Measurements from ENCODE around the gene TRAPPC4.
"Not testable (repeated sequence)": the region's sequence is repeated elsewhere in the genome, so short reads cannot be mapped to it uniquely, and the experiment has no call there.

TRAPPC4 gene, protein sequence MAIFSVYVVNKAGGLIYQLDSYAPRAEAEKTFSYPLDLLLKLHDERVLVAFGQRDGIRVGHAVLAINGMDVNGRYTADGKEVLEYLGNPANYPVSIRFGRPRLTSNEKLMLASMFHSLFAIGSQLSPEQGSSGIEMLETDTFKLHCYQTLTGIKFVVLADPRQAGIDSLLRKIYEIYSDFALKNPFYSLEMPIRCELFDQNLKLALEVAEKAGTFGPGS

DNA sequence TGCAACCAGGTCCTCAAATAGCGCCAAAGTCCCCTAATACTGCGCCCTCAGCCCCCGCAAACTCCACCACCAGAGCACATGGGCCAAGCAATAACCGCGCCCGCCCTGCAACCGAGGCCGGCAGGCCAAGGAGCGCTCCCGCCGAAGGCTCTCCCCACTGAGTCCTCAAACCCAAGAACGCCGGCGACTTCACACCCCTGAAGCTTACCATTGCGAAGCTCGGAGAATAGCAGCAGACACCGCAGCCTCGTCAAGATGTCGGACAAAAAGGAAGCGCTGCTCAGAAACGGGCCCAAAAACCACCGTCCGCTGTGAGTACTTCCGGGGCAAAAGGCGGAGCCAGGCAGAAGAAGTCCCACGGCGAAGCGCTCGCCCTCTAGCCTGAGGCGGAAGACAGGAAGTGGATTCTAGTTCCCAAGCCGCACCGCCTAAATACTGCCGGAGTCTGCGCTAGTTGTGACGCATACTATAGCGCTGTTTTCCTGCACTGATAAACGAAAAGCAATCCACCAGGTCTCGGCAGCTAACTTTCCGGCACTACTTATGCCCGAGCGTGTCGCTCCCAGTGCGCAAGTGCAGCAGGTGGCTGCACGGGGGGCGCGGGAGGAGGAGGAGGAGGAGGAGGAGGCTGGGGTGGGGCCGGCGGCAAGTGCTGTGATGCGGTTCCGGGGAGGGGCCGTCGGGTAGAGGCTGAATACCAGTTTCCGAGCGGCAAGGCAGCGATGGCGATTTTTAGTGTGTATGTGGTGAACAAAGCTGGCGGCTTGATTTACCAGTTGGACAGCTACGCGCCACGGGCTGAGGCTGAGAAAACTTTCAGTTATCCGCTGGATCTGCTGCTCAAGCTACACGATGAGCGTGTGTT, at the start of gene TRAPPC4, which contains the start of gene RPS25:
Gene TRAPPC4 (plus strand): TSS at position 693 of the 865 bp plus-strand sequence. CDS start 30 bp downstream, at position 723.
Gene RPS25 (minus strand): TSS at position 270 of the 865 bp plus-strand sequence. CDS start 59 bp downstream, at position 211.
- DNase-seq (ENCODE audit: low read depth in 2 of 2): peak; percentile 89 to 90

DNA sequence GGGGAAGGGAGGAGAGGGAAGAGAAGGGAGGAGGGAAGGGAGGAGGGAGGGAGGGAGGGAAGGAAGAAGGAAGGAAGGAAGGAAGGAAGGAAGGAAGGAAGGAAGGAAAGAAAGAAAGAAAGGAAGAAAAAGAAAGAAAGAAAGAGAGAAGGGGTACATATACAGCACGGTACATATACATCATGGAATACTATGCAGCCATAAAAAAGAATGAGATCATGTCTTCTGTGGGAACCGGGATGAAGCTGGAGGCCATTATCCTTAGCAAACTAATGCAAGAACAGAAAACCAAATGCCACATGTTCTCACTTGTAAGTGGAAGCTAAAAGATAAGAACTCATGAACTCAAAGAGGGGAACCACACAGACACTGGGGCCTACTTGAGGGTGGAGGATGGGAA, 49.1 kb upstream of the TRAPPC4 start:
- DNase-seq (ENCODE audit: low read depth in 2 of 2): not testable (repeated sequence)

GRCh38 chr11:118971646-118972045, 46.9 kb upstream of the TRAPPC4 start, which contains the start of gene FOXR1:
FOXR1 (plus strand) TSS chr11:118971761; CDS start chr11:118971932, 171 bp downstream.
- DNase-seq (ENCODE audit: low read depth in 2 of 2): no peak

- DNase-seq (ENCODE audit: low read depth in 2 of 2): no peak
Observed at GRCh38 chr11:118973985-118974384, 44.6 kb upstream of the TRAPPC4 start.

- DNase-seq (ENCODE audit: low read depth in 2 of 2): no peak
Observed at GRCh38 chr11:118975771-118976709, 42.5 kb upstream of the TRAPPC4 start.

DNA sequence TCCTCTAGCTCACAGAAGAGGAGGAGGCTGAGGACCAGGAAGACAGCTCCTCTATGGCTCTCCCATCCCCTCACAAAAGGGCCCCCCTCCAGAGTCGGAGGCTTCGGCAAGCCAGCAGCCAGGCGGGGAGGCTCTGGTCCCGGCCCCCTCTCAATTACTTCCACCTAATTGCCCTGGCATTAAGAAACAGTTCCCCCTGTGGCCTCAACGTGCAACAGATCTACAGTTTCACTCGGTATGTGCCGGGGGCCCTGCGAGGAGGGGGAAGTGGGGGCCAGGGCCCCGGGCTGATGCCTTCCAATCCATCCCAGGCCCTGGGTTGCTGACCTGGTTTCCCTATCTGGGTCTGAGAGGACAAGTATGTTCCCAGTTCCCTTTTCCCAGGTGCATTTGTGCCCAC, 39.1 kb upstream of the TRAPPC4 start:
- no peak for DNase-seq (ENCODE audit: low read depth in 2 of 2)

GRCh38 chr11:118980191-118980881, 38.2 kb upstream of the TRAPPC4 start:
- no peak for DNase-seq (ENCODE audit: low read depth in 2 of 2)

GRCh38 chr11:118984337-118984736, 34.2 kb upstream of the TRAPPC4 start:
- not testable (repeated sequence) for DNase-seq (ENCODE audit: low read depth in 2 of 2)

- no peak for DNase-seq (ENCODE audit: low read depth in 2 of 2)
Observed at GRCh38 chr11:118984825-118985224, 33.7 kb upstream of the TRAPPC4 start.

DNA sequence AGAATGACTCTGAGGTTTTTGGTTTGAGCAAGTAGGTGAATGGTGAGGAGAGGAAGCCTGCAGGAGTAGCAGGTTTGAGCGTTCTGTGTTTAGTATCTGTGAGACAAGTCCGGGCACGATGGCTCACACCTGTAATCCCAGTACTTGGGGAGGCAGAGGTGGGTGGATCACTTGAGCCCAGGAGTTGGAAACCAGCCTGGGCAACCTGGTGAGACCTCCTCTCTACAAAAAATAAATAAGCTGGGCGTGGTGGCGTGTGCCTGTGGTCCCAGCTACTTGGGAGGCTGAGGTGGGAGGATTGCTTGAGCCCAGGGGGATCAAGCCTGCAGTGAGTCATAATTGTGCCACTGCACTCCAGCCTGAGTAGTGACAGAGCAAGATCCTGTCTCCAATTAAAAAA, 30.3 kb upstream of the TRAPPC4 start:
- no peak for DNase-seq (ENCODE audit: low read depth in 2 of 2)

DNA sequence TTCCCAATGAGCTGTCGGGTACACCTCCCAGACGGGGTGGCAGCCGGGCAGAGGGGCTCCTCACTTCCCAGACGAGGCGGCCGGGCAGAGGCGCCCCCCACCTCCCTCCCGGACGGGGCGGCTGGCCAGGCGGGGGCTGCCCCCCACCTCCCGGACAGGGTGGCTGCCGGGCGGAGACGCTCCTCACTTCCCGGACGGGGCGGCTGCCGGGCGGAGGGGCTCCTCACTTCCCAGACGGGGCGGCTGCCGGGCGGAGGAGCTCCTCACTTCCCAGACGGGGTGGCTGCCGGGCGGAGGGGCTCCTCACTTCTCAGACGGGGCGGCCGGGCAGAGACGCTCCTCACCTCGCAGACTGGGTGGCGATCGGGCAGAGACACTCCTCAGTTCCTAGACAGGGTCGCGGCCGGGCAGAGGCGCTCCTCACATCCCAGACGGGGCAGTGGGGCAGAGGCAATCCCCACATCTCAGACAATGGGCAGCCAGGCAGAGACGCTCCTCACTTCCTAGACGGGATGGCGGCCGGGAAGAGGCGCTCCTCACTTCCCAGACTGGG, 27.0 kb upstream of the TRAPPC4 start:
- not testable (repeated sequence) for DNase-seq (ENCODE audit: low read depth in 2 of 2)

DNA sequence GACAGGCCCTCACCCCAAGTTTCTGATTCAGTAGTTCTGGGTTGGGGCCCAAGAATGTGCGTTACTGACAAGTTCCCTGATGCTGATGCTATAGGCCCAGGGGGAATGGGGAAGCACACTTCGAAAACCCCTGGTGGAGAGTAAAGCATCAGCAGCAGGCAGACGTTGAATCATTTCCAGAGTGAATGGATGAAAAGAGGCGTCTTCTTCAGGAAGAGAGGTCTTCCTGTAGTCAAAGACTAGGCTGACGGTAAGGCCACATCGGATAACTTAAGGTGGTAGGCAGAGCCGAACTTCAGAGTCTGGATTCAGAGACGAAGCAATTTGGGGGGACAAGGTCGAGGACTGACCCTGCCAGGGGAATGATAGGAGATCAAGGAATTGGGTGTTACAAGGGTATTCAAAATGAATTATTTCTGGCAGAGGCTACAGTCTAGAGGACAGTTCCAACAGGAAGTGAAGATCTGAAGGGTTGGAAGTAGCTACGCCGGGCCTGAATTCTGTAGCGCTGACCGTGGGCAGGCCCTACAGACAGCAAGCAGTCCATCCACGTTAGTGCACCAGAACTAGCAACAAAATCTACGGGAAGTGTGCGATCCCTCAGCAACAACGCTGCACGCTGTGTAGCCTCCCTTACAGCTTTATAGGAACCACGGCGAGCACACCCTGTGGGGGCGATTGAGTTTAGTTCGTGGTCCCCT, 21.5 kb upstream of the TRAPPC4 start:
- DNase-seq (ENCODE audit: low read depth in 2 of 2): peak in 1 of 2 donors; percentile 17

GRCh38 chr11:118997627-118998387, 20.8 kb upstream of the TRAPPC4 start, which contains the start of gene CENATAC:
CENATAC (plus strand) TSS chr11:118998138; CDS start chr11:118998198, 60 bp downstream.
- peak; percentile 94 for DNase-seq (ENCODE audit: low read depth in 2 of 2)

DNA sequence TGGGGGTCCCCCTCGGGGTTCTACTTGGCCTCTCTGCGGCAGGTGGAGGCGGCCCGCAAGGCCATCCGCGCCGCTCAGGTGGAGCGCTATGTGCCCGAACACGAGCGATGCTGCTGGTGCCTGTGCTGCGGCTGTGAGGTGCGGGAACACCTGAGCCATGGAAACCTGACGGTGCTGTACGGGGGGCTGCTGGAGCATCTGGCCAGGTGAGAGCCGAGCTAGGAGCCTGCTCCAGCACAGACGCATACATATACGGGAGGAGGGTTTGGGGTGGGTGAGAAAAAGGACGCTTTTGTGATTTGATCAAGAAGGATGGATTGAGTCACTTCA, 20.2 kb upstream of the TRAPPC4 start:
- no peak for DNase-seq (ENCODE audit: low read depth in 2 of 2)

GRCh38 chr11:118998822-118999221, 19.7 kb upstream of the TRAPPC4 start:
- no peak for DNase-seq (ENCODE audit: low read depth in 2 of 2)

DNA sequence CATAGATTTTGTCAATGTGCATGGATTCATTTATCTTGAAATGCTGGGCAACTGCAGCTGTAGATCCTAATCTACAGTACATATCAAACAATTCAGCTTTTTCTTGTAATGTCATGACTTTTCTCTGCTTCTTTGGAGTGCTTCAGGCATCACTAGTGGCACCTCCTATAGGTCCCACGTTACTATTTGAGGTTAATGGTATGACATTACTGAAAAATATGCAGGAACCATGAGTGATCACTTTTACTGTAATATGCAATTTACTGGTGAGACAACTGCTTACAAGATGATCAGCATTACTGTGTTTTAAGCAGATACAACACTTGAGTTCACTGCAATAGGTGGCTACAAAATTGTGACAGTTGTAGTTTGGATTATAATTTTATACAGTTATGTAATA, 17.7 kb upstream of the TRAPPC4 start:
- DNase-seq (ENCODE audit: low read depth in 2 of 2): no peak

DNA sequence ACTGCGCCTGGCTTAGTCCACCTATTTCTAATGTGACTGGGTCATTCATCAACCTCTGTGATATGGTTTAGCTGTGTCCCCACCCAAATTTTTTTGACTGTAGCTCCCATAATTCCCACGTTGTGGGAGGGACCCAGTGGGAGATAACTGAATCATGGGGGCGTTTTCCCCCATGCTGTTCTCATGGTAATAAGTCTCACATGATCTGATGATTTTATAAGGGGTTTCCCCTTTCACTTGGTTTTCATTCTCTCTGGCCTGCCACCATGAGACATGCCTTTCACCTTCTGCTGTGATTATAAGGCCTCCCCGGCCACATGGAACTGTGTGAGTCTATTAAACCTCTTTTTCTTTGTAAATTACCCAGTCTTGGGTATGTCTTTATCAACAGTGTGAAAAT, 11.9 kb upstream of the TRAPPC4 start:
- no peak for DNase-seq (ENCODE audit: low read depth in 2 of 2)

DNA sequence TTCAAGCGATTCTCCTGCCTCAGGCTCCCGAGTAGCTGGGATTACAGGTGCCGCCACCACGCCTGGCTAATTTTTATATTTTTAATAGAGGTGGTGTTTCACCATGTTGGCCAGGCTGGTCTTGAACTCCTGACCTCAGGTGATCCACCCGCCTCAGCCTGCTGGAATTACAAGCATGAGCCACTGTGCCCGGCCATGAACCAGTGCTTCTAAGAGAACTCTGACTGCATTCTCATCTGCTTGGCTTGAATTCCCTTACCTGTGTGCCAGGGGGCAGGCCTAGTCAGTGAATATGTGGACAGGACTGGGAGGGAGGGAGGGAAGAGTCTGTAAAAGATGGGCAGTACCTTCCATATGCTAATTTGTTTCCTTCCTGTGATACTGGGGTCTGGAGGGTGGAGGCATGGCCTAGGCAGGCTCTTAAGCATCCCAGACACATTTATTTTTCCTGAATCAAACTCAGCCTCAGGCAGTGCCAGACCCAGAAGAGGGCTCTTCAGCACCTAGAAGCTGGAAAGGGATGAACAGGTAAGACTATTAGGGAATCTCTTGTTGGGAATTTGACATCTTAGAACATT, 7.0 kb upstream of the TRAPPC4 start:
- DNase-seq (ENCODE audit: low read depth in 2 of 2): no peak

GRCh38 chr11:119012629-119013170, 5.9 kb upstream of the TRAPPC4 start:
- no peak for DNase-seq (ENCODE audit: low read depth in 2 of 2)
